ENCODE data around the gene N4BP3.

Gene N4BP3

DNA sequence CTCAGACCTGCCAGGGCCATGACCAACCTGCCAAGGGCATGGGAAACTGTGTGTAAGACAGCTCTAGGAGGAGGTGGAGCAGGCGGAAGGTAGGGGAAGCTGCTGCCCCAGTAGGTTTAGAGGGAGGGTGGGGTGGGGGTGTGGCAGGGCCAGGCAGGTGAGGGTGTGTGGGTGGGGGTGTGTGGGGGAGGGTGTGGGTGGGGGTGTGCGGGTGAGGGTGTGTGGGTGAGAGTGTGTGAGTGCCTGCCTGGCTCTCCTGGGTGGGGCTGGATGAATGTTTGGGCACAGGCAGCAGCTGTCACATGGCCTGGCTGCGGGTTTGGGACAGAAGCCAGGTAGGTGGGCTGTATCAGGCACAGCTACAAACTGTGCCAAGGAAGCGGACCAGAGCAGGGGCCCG is 8.8 kb upstream of the N4BP3 start:
- no peak for DNase-seq

DNA sequence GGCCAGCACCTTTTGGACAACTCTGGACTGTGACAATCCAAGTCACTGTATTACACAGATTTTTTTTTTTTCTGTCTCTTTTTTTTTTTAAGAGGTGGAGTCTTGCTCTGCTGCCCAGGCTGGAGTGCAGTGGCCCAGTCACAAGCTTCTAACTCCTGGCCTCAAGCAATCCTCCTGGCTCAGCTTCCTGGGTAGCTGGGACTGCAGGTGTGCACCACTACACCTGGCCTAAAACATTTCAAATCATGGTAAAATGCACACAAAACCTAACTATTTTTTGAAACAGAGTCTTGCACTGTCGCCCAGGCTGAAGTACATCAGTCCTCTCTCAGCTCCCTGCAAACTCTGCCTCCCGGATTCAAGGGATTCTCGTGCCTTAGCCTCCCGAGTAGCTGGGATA is 7.2 kb upstream of the N4BP3 start:
- DNase-seq = no peak

DNA sequence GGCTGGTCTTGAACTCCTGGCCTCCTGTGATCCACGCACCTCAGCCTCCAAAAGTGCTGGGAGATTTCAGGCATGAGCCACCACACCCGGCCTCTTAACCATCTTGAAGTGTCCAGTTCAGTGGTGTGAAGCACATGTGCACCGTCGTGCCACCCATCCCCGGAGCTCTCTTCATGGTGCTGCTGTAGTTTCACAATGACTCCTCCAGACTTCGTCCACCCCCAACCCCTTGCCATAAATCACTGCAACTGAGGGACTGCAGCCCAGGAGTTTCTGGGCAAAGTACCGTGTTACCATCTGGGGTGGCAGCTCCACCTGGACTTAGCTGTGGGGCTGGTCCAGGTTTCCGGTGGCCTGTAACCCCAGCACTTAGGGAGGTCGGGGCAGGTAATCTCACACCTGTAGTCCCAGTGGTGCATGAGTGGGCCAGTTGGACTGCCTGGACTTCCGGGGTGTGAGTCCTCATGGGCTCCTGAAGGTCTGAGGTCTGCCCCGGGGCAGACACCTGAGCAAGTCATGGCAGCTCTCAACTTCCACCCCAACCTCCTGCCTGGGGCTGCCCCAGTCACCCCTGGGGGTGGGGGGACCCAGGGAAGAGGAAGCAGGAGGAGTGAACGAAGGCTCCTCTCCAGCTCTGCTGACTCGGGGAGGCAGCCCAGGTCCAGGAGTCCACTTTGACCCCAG is 6.6 kb upstream of the N4BP3 start:
- DNase-seq = no peak

- no peak for DNase-seq
Measured at GRCh38 chr5:178107756-178108310, 5.5 kb upstream of the N4BP3 start.

- DNase-seq = no peak
Measured at GRCh38 chr5:178108446-178108845, 4.9 kb upstream of the N4BP3 start.

DNA sequence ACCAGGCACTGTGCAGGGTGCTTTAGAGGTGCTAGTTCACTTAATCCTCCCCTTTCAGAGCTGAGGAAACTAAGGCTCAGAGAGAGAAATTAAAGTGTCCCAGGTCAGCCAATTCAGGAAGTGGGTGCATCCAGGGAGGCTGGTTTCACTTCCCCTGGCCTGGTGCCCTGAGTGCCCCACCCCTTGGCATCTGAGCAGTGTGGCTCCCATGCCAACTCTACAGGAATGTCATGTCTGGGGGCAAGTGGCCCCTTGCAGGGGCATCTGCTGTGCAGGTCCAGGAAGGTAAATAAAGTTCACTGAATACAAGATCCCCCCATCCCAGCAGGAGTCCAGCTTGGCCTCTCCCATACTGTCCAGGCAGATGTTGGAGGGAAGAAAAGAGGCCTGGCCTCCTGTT is 4.4 kb upstream of the N4BP3 start:
- no peak for DNase-seq

- DNase-seq = no peak
Measured at GRCh38 chr5:178110511-178110910, 2.8 kb upstream of the N4BP3 start.

GRCh38 chr5:178111925-178112324 is 1.4 kb upstream of the N4BP3 start:
- no peak for DNase-seq

- no peak for DNase-seq
Measured at GRCh38 chr5:178112545-178112944, 787 bp upstream of the N4BP3 start.

DNA sequence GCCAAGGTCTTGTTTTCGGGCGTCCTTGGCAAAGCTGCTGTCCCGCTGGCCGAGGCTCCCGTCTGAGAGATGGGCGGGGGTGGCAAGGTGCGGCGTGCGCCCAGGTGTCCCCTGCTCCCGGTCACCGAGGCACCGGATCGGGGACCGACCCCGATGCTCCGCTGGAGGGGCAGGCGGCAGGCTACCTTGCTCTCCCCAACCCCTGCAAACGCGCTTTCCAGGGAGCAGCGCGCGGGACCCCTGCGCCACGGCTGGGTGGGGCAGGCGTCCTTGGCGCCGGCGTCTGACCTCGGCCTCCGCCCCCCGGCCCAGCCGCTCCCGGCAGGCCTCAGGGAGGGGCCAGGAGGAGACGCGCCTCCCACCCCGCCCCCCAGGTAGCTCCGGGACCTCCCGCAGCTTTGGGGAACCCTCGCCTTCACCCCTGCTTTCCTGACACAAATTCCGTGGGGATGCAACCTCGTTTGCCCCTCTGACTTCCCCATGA is 551 bp downstream of the N4BP3 start:
- DNase-seq = no peak

DNA sequence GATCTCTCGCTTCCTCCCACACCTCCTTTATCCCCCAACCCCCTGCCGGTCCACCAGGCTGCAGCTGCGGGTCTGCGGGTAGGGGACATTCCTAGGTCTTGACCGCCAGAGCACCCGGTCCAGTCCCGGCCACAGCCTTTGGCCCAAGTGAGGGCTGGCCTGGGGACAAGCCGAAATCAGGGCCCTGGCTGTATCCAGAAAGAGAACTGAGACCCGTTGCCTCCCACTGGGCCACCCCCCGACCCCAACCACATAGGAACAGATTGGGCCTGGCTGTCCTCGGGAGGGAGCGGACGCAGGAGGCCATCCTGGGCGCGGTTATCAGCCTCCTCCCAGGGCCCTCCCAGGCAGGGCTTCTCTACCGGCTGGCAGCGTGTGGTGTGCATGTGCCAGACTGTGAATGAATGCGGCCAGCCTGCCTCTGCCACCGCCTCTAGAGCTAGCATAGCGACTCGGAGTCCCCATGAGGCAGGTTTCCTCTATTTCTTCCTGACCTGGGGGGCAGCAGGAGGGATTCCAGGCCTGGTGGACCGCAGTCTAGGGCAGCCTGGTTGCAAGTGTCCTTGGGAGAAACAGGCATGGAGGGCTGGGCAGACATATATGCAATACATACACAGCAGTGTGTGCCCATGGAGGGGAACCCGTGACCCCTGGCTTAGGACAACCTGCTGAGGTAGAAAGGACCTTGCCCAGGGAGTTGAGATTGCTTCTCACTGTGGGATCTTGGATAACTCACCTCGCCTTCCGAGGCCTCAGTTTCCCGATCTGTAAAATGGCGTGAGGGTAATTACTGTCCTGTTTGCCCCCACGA is 1.2 kb downstream of the N4BP3 start:
- no peak for DNase-seq

DNA sequence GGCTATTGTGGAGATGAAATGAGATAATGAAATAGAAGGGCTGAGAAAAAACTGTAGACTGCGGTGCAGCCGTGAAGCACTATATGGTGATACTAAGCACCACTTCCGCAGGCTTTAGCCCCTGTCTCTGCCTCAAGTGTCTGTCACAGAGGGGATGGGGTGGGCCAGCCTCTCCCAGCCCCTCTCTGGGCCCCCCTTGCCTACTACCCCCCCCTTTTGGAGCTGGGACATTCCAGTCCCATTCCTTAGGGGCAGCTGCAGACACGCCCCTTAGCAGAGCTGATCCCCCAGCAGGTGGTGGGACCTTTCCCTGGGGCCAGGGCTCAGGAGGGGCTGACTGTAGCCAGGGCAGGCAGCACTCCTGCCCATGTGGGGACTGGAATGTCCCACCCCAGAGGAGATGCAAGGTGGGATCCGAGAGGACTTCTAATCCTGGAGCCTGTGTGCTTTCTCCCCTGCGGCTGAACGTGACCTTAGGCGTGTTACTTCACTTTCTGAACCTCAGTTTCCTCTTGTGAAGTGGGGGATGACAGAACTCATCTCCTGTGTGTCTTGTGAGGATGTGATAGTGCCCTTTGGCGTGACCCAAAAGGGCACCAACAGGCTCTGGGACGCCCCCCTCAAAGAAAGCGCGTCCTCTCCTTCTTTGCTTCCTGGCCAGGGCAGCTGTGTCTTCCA is 1.9 kb downstream of the N4BP3 start:
- DNase-seq = no peak

GRCh38 chr5:178115814-178116142 is 2.4 kb downstream of the N4BP3 start:
- no peak for DNase-seq

- peak; percentile 13 for DNase-seq
Measured at GRCh38 chr5:178116143-178116885, 3.0 kb downstream of the N4BP3 start.

- no peak for DNase-seq
Measured at GRCh38 chr5:178117923-178118701, 4.8 kb downstream of the N4BP3 start.

GRCh38 chr5:178119915-178120606 is 6.7 kb downstream of the N4BP3 start:
- no peak for DNase-seq

DNA sequence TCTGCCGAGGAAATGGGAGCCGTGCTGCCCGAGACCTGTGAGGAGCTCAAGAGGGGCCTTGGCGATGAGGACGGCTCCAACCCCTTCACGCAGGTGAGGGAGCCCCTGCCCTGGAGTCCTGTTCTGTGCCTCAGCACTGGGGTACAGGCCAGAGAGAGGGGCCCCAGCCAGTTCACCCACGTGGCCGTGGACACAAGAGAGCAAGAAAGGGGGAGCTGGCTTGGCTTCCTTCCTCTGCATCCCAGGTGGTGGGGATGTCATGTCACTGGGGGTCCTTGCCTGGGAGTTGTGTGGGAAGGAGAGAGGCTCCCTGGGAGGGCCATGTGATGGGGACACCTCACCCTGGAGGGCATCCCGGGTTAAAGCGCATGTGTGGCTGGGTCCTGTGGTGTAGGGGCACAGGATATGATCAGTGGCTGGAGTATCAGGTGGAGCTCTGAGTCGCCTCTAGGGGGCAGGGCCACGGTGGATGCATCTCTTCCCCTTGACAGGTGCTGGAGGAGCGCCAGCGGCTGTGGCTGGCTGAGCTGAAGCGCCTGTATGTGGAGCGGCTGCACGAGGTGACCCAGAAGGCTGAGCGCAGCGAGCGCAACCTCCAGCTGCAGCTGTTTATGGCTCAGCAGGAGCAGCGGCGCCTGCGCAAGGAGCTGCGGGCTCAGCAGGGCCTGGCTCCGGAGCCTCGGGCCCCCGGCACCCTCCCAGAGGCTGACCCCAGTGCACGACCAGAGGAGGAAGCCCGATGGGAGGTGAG is 7.5 kb downstream of the N4BP3 start:
- DNase-seq = peak; percentile 67

DNA sequence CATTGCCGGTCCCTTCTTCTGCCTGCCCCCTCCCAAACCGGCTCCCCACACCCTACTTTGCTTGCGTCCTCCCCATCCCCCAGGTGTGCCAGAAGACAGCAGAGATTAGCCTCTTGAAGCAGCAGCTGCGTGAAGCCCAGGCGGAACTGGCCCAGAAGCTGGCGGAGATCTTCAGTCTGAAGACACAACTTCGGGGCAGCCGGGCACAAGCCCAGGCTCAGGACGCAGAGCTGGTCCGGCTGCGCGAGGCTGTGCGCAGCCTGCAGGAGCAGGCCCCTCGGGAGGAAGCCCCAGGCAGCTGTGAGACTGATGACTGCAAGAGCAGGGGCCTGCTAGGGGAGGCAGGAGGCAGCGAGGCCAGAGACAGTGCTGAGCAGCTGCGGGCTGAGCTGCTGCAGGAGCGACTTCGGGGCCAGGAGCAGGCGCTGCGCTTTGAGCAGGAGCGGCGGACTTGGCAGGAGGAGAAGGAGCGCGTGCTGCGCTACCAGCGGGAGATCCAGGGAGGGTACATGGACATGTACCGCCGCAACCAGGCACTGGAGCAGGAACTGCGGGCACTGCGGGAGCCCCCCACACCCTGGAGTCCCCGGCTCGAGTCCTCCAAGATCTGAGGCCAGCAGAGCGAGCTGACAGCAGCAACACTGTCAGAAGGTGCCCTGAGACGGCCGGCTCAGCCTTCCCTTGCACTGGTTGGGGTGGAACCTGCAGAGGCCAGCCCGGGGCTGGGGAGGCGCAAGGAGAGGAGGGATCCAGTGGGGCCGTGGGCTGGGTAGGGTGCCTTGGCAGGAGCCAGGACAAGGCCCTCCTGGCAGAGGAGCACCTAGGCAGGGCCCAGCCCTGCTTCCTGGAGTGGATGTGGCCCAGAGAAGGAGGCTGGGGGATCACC is 8.3 kb downstream of the N4BP3 start:
- no peak for DNase-seq

DNA sequence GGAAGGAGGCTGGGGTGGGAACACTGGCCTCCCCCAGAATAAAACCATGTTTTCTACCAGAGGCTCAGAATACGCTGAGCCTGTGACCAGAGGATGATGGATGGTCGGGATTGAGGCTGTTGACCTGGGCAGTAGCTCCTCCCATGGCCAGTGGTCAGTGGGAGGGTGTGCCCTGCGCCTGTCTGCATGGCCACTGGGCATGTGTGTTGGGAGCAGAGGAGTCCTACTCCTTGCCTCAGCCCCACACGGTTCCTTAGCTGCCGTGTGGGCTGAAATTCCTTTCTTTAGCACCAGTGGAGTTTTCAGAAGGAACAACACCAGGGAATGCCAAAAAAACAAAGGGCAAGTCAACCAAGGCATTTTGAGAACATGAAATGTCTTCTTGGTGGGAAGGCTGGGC is 9.0 kb downstream of the N4BP3 start:
- DNase-seq = no peak
